RPMI8226 (cell line): ENCODE data around the gene SUN1.
"Not testable (repeated sequence)": the region's sequence is repeated elsewhere in the genome, so short reads cannot be mapped to it uniquely, and the experiment has no call there.

Experiments
- DNase-seq: peaks from one replicate; pipeline ENCODE4 v3.0.0-alpha.2; 2015

Gene SUN1, protein sequence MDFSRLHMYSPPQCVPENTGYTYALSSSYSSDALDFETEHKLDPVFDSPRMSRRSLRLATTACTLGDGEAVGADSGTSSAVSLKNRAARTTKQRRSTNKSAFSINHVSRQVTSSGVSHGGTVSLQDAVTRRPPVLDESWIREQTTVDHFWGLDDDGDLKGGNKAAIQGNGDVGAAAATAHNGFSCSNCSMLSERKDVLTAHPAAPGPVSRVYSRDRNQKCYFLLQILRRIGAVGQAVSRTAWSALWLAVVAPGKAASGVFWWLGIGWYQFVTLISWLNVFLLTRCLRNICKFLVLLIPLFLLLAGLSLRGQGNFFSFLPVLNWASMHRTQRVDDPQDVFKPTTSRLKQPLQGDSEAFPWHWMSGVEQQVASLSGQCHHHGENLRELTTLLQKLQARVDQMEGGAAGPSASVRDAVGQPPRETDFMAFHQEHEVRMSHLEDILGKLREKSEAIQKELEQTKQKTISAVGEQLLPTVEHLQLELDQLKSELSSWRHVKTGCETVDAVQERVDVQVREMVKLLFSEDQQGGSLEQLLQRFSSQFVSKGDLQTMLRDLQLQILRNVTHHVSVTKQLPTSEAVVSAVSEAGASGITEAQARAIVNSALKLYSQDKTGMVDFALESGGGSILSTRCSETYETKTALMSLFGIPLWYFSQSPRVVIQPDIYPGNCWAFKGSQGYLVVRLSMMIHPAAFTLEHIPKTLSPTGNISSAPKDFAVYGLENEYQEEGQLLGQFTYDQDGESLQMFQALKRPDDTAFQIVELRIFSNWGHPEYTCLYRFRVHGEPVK

DNA sequence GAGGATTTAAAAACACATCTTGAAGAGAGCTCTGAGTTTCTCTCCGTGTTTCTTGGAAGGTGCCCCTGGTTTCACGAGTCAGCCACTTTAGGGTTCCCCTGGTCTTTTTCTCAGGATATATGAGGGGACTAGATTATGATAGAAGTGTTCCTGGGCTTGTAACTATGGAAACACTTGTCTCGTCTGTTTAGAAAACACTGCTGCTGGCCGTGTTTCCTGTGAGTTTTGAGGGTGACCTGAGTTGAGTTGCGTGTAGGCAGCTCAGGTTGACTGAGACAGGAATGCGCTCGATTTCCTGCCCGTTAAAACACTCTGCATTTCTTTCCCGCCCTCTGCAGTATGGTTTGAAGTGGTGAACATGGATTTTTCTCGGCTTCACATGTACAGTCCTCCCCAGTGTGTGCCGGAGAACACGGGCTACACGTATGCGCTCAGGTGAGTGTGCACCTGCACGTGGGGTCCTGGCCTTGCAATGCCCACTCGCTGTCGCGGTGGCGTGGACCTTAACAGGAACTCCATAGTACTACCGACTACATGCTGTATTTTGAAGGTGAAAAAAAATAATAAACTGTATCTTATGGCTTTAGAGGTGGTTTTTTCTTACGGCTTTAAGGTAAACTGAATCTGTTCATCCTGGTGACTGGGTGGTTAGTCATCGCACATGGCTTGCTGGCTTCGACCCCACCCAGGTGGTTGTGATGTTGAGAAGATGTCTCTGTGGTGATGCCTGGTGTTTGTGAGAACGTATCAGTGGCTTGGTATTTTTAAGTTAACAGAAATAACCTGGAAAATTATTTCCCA lies at the start of gene SUN1:
Gene SUN1, plus strand, starts transcription at position 310 of the 801 bp plus-strand sequence. Its CDS starts 49 bp downstream, at position 359.
- DNase-seq, result peak; percentile 78

GRCh38 chr7:782718-783449 lies 49.4 kb upstream of the SUN1 start:
- DNase-seq, result no peak

DNA sequence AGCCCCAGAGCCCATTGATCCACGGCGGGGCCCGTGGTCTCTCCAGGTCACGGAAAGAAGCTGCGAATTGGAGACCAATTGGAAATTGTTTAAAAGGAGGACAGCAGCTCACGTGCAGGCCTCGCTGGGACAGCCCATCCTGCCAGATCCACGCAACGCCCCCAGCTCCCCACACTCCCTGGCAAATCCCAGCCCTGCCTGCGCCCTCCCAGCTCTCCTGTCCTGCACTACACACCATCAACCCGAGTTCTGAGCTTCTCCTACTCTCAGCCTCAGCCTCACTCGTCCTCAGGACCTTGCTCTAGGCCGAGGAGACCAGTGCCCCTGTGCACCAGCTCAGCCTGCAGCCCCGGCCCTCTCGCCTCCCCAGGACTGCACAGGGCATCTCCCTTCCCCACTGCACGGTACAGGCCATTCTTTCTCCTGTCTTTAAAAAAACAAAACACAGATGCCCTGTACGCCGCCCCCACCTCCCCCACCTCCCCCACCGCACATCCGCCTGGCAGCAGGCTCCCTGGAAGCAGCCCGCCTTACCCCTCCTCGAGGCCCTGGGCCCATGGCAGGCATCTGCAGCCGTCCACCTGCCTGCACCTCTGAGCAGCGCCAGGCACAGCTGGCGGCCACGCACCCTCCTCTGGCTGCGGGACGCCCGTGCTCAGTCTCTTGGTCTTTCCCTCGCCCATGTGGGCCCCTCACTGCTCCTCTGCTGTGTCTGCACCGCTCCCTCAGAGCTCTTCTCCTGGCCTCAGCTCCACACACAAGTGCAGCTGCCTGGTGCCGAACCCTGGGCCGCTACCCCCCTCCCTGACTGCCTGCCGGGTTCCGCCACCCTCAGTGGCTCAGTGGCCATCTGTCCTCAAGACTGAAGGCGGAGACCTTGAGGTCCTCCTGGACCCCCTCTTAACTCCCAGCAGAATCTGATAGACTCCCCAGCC lies 48.5 kb upstream of the SUN1 start:
- DNase-seq, result no peak

GRCh38 chr7:784971-785370 lies 47.3 kb upstream of the SUN1 start:
- DNase-seq, result no peak

GRCh38 chr7:785416-785815 lies 46.9 kb upstream of the SUN1 start:
- DNase-seq, result no peak

GRCh38 chr7:786472-787255 lies 45.6 kb upstream of the SUN1 start:
- peak; percentile 55 for DNase-seq

DNA sequence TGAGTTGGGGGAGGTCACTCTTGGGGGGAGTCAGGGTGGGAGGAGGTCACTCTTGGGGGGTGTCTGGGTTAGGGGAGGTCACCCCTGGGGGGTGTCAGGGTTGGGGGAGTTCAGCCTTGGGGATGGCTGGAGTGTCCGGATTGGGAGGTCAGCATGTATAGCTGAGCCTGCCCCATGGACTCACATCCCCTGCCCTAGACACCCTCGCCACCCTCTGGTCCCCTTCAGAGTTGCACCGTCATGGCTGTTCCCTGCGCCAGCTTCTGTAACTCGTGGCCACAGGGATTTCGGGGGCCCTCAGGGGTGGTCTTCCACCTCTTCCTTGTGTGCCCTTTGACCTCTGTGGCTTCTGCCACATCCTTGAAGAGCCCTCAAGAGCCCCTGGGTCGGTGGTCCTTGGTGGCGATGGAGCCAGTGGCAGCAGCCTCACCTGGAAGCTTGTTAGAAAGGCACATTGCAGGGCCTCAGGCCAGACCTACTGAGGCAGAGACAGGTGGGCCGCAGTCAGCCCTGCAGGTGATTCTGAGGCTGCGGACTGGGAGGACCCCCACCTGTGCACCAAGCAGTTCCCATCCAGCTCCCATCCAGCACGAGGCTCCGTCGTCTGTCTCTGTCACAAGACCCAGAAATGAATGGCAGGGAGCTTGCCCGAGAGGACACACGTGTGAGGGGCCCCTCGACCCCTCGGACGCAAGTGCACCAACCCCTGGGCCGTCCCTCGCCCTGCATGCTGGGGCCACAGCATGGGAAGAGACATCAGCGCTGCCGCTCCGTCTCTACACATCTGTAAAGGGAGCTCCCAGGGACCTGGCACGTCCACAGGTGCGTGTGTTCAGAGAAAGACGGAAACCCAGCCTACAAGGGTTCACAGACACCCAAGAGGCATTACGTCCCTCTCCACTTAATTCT lies 44.7 kb upstream of the SUN1 start:
- DNase-seq, result no peak

DNA sequence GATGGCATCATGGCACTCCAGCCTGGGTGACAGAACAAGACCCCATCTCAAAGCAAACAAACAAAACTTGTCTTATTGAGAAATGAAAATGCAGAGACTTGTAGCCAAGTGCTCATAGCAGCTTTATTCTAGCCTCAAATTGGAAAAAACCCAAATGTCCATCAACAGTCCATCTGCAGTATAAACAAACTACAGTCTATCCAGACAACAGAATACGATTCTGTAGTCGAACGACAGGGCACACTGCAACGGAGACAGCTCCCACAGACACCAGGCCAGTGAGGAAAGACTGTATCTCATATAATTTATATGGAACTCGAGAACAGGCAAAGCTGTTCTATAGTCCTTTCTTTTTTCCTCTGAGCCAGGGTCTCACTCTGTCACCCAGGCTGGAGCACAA lies 40.8 kb upstream of the SUN1 start:
- DNase-seq, result no peak

- no peak for DNase-seq
Measured at GRCh38 chr7:794207-794606, 38.1 kb upstream of the SUN1 start.

- DNase-seq, result no peak
Measured at GRCh38 chr7:794671-795329, 37.5 kb upstream of the SUN1 start.

GRCh38 chr7:796434-797169 lies 35.7 kb upstream of the SUN1 start:
- DNase-seq, result not testable (repeated sequence)

- no peak for DNase-seq
Measured at GRCh38 chr7:798921-799470, 33.3 kb upstream of the SUN1 start.

GRCh38 chr7:800692-801091 lies 31.6 kb upstream of the SUN1 start:
- DNase-seq, result no peak

- not testable (repeated sequence) for DNase-seq
Measured at GRCh38 chr7:801351-801750, 30.9 kb upstream of the SUN1 start.

GRCh38 chr7:801940-802381 lies 30.3 kb upstream of the SUN1 start:
- no peak for DNase-seq

DNA sequence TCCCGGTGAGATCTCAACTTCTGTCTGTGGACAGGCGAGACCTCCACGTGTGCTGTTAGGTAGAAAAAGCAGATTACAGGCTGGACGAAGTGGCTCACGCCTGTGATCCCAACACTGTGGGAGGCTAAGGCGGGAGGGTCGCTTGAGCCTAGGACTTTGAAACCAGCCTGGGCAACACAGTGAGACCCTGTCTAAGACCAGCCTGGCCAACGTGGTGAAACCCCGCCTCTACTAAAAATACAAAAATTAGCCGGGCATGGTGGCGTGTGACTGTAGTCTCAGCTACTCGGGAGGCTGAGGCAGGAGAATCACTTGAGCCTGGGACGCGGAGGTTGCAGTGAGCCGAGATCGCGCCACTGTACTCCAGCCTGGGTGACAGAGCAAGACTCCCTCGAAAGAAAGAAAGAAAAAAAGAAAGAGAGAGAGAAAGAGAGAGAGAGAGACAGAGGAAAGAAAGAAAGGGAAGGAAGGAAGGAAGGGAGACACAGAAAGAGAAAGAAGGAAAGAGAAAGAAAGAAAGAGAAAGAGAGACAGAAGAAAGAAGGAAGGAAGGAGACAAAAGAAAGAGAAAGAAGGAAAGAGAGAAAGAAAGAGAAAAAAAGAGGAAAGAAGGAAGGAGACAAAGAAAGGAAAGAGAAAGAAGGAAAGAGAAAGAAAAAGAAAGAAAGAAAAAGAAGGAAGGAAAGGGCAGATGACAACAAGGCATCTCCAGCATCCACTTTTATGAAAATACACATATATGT lies 29.6 kb upstream of the SUN1 start:
- no peak for DNase-seq

DNA sequence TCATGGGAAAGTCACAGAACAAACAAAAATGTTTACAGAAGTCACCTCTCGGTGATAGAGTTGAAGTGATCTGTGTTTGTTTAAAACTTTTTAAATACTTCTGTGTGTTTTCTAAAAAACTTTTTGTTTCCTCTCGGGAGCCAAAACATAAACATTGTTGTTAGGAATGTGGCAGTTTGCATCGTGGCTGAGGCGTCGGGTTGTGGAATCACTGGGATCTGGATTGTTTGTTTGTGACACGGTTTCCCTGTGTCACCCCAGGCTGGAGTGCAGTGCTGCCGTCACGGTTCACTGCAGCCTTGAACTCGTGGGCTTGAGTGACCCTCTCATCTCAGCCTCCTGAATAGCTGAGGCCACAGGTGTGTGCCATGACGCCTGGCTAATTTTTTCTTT lies 29.0 kb upstream of the SUN1 start:
- DNase-seq, result no peak
